GM12878 (cell line): ENCODE measurements around the gene RREB1.

ENCODE experiments used
- DPF2 ChIP-seq: fragments of 450-650 bp; IDR thresholded peaks from 2 replicates; pipeline ENCODE4 v1.6.1; 2017; ENCODE audit warnings: mild to moderate bottlenecking
- EP300 ChIP-seq, 2 experiments: fragments of 150-350 bp in 1 of 2; IDR thresholded peaks; 2 replicates each; pipeline ENCODE4 v1.6.1; 2011 to 2012; ENCODE audit warnings: low read depth in 2 of 2, low read length in 2 of 2, borderline replicate concordance in 1 of 2, improper control_type of control experiment in 1 of 2, inconsistent platforms in 1 of 2; ENCODE audit not compliant: control insufficient read depth in 1 of 2
- GABPA ChIP-seq: IDR thresholded peaks from 2 replicates; pipeline ENCODE4 v1.6.1; 2014; ENCODE audit warnings: antibody characterized with exemption, low read depth, mild to moderate bottlenecking, inconsistent platforms
- POLR2A ChIP-seq: IDR thresholded peaks from 2 replicates; pipeline ENCODE4 v1.6.1; 2011; ENCODE audit warnings: low read depth, mild to moderate bottlenecking, low read length
- SREBF2 ChIP-seq: IDR thresholded peaks from 2 replicates; pipeline ENCODE4 v1.6.1; 2012; ENCODE audit warnings: mild to moderate bottlenecking, low read length
- ZSCAN29 ChIP-seq: fragments of 450-650 bp; IDR thresholded peaks from 2 replicates; pipeline ENCODE4 v1.6.1; 2017; ENCODE audit warnings: mild to moderate bottlenecking, moderate library complexity
- TF ChIP-seq, protein P1 (sequence below), 3 experiments: IDR thresholded peaks in 2 of 3; conservative IDR thresholded peaks in 1 of 3; 2 replicates each; pipeline ENCODE4 v1.5.1; 2011; ENCODE audit warnings: low read depth in 3 of 3, low read length in 3 of 3, mild to moderate bottlenecking in 3 of 3, control low read depth in 2 of 3, moderate library complexity in 2 of 3, inconsistent platforms in 1 of 3, mixed read lengths in 1 of 3; ENCODE audit not compliant: control insufficient read depth in 2 of 3, insufficient read depth in 1 of 3; ENCODE audit errors: extremely low read depth in 1 of 3
- TF ChIP-seq, protein P2 (sequence below): fragments of 450-650 bp; formaldehyde crosslinking; IDR thresholded peaks from 2 replicates; pipeline ENCODE4 v1.4.0; 2020; ENCODE audit warnings: mild to moderate bottlenecking, moderate library complexity
- TF ChIP-seq, protein P3 (sequence below): fragments of 450-650 bp; IDR thresholded peaks from 2 replicates; pipeline ENCODE4 v1.6.1; 2016; ENCODE audit warnings: mild to moderate bottlenecking

DNA sequence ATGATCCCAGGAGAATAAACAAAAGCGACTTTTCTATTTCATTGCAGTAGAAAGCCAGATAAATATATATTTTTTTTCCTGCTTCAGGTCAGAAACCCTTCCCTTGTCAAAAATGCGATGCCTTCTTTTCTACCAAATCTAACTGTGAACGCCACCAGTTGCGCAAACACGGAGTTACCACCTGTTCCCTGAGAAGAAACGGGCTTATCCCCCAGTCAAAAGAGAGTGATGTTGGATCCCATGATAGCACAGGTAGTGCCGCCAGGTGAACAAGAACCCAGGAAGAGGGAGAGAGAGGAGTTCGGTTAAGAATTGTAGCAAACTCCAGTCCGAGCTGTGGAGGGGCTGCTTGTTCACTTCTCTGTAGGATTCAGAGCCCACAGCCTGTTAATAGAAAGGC is 132.6 kb downstream of the RREB1 start:
- no peak for TF ChIP-seq POLR2A
- TF ChIP-seq, protein P1, sequence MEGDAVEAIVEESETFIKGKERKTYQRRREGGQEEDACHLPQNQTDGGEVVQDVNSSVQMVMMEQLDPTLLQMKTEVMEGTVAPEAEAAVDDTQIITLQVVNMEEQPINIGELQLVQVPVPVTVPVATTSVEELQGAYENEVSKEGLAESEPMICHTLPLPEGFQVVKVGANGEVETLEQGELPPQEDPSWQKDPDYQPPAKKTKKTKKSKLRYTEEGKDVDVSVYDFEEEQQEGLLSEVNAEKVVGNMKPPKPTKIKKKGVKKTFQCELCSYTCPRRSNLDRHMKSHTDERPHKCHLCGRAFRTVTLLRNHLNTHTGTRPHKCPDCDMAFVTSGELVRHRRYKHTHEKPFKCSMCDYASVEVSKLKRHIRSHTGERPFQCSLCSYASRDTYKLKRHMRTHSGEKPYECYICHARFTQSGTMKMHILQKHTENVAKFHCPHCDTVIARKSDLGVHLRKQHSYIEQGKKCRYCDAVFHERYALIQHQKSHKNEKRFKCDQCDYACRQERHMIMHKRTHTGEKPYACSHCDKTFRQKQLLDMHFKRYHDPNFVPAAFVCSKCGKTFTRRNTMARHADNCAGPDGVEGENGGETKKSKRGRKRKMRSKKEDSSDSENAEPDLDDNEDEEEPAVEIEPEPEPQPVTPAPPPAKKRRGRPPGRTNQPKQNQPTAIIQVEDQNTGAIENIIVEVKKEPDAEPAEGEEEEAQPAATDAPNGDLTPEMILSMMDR (IDR thresholded peaks at IDR 0.05 in 2 of 3, conservative IDR thresholded peaks at IDR 0.05 in 1 of 3; ENCODE audit: control insufficient read depth in 2 of 3, extremely low read depth in 1 of 3, insufficient read depth in 1 of 3, low read depth in 3 of 3, low read length in 3 of 3): no peak
- TF ChIP-seq, protein P2, sequence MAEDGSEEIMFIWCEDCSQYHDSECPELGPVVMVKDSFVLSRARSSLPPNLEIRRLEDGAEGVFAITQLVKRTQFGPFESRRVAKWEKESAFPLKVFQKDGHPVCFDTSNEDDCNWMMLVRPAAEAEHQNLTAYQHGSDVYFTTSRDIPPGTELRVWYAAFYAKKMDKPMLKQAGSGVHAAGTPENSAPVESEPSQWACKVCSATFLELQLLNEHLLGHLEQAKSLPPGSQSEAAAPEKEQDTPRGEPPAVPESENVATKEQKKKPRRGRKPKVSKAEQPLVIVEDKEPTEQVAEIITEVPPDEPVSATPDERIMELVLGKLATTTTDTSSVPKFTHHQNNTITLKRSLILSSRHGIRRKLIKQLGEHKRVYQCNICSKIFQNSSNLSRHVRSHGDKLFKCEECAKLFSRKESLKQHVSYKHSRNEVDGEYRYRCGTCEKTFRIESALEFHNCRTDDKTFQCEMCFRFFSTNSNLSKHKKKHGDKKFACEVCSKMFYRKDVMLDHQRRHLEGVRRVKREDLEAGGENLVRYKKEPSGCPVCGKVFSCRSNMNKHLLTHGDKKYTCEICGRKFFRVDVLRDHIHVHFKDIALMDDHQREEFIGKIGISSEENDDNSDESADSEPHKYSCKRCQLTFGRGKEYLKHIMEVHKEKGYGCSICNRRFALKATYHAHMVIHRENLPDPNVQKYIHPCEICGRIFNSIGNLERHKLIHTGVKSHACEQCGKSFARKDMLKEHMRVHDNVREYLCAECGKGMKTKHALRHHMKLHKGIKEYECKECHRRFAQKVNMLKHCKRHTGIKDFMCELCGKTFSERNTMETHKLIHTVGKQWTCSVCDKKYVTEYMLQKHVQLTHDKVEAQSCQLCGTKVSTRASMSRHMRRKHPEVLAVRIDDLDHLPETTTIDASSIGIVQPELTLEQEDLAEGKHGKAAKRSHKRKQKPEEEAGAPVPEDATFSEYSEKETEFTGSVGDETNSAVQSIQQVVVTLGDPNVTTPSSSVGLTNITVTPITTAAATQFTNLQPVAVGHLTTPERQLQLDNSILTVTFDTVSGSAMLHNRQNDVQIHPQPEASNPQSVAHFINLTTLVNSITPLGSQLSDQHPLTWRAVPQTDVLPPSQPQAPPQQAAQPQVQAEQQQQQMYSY (CRISPR knock-in tag): no peak
- TF ChIP-seq, protein P3, sequence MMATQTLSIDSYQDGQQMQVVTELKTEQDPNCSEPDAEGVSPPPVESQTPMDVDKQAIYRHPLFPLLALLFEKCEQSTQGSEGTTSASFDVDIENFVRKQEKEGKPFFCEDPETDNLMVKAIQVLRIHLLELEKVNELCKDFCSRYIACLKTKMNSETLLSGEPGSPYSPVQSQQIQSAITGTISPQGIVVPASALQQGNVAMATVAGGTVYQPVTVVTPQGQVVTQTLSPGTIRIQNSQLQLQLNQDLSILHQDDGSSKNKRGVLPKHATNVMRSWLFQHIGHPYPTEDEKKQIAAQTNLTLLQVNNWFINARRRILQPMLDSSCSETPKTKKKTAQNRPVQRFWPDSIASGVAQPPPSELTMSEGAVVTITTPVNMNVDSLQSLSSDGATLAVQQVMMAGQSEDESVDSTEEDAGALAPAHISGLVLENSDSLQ: no peak
- TF ChIP-seq SREBF2: no peak
- no peak for TF ChIP-seq GABPA
- TF ChIP-seq DPF2: no peak
- TF ChIP-seq ZSCAN29: no peak
- TF ChIP-seq EP300 (IDR thresholded peaks at IDR 0.05; ENCODE audit: borderline replicate concordance in 1 of 2, control insufficient read depth in 1 of 2, low read depth in 2 of 2, low read length in 2 of 2): no peak
